ENCODE results near the gene ZDHHC5. TPM values are rescaled to one million over a fixed set of nuclear protein-coding genes. Genes with fewer than 3 reads are reported as not detected.

Gene ZDHHC5
- polyA plus RNA-seq, 1 donor (not counting 4 experiments of a cell fraction or from before 2014, with no cell fraction given) = 79.3 TPM

- Histone ChIP-seq H3K36me3 (ENCODE audit: control insufficient read depth in 2 of 2, extremely low read depth in 1 of 2, insufficient read depth in 2 of 2, low read length in 2 of 2) (peaks cover 7 to 14% of the 10 kb centered on the region in 2 experiments), H3K79me2 (ENCODE audit: control insufficient read depth, insufficient read depth, low read length) (peaks cover 51% of the 10 kb centered on the region), H3K27me3 (ENCODE audit: control insufficient read depth, extremely low read depth, insufficient read depth, low read length) (no peaks in the 10 kb centered on the region), H3K4me1 (ENCODE audit: control insufficient read depth, extremely low read depth, insufficient read depth, low read length) (peaks cover 19% of the 10 kb centered on the region), H3K9me3 (ENCODE audit: control insufficient read depth, low read depth, low read length) (no peaks in the 10 kb centered on the region), H4K20me1 (ENCODE audit: control insufficient read depth, extremely low read depth, insufficient read depth, low read length) (no peaks in the 10 kb centered on the region), H3K9me1 (ENCODE audit: control insufficient read depth, extremely low read depth, insufficient read depth, low read length) (no peaks in the 10 kb centered on the region), H3K9ac (ENCODE audit: control insufficient read depth, extremely low read depth, insufficient read depth, low read length) (peak overlapping the region; percentile 98), H3K4me2 (ENCODE audit: control insufficient read depth, extremely low read depth, insufficient read depth, low read depth, low read length) (peak overlapping the region; percentile 86), H3K4me3 (ENCODE audit: control insufficient read depth in 2 of 3, extremely low read depth in 1 of 3, insufficient read depth in 2 of 3, low read depth in 1 of 3, low read length in 3 of 3) (peak overlapping the region; percentile 96 to 98 (median 98)), H3K27ac (ENCODE audit: control insufficient read depth, insufficient read depth, low read length) (peak overlapping the region; percentile 99), H2AFZ (ENCODE audit: control insufficient read depth, low read length) (peak overlapping the region; percentile 84)
- dilution Hi-C loops (cut with MboI; ENCODE audit: extremely low pct_ligation_motif_present, low sequenced_read_pairs) = no loop called here
- FAIRE-seq (no peak), DNase-seq (ENCODE audit: low read depth, low spot score) (no peak)
- no peak for TF ChIP-seq EZH2 (IDR thresholded peaks at IDR 0.05; ENCODE audit: low read length)
- TF ChIP-seq, protein P1, sequence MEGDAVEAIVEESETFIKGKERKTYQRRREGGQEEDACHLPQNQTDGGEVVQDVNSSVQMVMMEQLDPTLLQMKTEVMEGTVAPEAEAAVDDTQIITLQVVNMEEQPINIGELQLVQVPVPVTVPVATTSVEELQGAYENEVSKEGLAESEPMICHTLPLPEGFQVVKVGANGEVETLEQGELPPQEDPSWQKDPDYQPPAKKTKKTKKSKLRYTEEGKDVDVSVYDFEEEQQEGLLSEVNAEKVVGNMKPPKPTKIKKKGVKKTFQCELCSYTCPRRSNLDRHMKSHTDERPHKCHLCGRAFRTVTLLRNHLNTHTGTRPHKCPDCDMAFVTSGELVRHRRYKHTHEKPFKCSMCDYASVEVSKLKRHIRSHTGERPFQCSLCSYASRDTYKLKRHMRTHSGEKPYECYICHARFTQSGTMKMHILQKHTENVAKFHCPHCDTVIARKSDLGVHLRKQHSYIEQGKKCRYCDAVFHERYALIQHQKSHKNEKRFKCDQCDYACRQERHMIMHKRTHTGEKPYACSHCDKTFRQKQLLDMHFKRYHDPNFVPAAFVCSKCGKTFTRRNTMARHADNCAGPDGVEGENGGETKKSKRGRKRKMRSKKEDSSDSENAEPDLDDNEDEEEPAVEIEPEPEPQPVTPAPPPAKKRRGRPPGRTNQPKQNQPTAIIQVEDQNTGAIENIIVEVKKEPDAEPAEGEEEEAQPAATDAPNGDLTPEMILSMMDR (optimal IDR thresholded peaks at IDR 0.05 in 1 of 3, IDR thresholded peaks at IDR 0.05 in 1 of 3, conservative IDR thresholded peaks at IDR 0.05 in 1 of 3; ENCODE audit: extremely low read depth in 1 of 3, insufficient read depth in 2 of 3, low read length in 3 of 3) = no peak
These were observed 494 bp downstream of the ZDHHC5 start for GRCh38 chr11:57668434-57668782.

- dilution Hi-C loops (cut with MboI; ENCODE audit: extremely low pct_ligation_motif_present, low sequenced_read_pairs) = no loop called here
These were observed 6.3 kb downstream of the ZDHHC5 start for GRCh38 chr11:57674251-57674650.

More at GRCh38 chr11:57674251-57674650, 6.3 kb downstream of the ZDHHC5 start:
- no peak overlapping the region for H3K4me2 ChIP-seq (ENCODE audit: control insufficient read depth, extremely low read depth, insufficient read depth, low read depth, low read length)
- H3K9ac ChIP-seq (ENCODE audit: control insufficient read depth, extremely low read depth, insufficient read depth, low read length) = no peak overlapping the region
- H3K9me1 ChIP-seq (ENCODE audit: control insufficient read depth, extremely low read depth, insufficient read depth, low read length) = no peaks in the 10 kb centered on the region
- no peak overlapping the region for H3K4me3 ChIP-seq (ENCODE audit: control insufficient read depth in 2 of 3, extremely low read depth in 1 of 3, insufficient read depth in 2 of 3, low read depth in 1 of 3, low read length in 3 of 3)
- H3K27me3 ChIP-seq (ENCODE audit: control insufficient read depth, extremely low read depth, insufficient read depth, low read length) = no peaks in the 10 kb centered on the region
- FAIRE-seq = no peak
- H3K27ac ChIP-seq (ENCODE audit: control insufficient read depth, insufficient read depth, low read length) = no peak overlapping the region
- peaks cover 88% of the 10 kb centered on the region for H3K79me2 ChIP-seq (ENCODE audit: control insufficient read depth, insufficient read depth, low read length)
- H2AFZ ChIP-seq (ENCODE audit: control insufficient read depth, low read length) = no peak overlapping the region
- peaks cover 16 to 27% of the 10 kb centered on the region in 2 experiments for H3K36me3 ChIP-seq (ENCODE audit: control insufficient read depth in 2 of 2, extremely low read depth in 1 of 2, insufficient read depth in 2 of 2, low read length in 2 of 2)
- H3K4me1 ChIP-seq (ENCODE audit: control insufficient read depth, extremely low read depth, insufficient read depth, low read length) = peaks cover 16% of the 10 kb centered on the region
- H3K9me3 ChIP-seq (ENCODE audit: control insufficient read depth, low read depth, low read length) = no peaks in the 10 kb centered on the region
- DNase-seq (ENCODE audit: low read depth, low spot score) = no peak
- no peaks in the 10 kb centered on the region for H4K20me1 ChIP-seq (ENCODE audit: control insufficient read depth, extremely low read depth, insufficient read depth, low read length)
- TF ChIP-seq, protein P1 (optimal IDR thresholded peaks at IDR 0.05 in 1 of 3, IDR thresholded peaks at IDR 0.05 in 1 of 3, conservative IDR thresholded peaks at IDR 0.05 in 1 of 3; ENCODE audit: extremely low read depth in 1 of 3, insufficient read depth in 2 of 3, low read length in 3 of 3) = no peak
- TF ChIP-seq EZH2 (IDR thresholded peaks at IDR 0.05; ENCODE audit: low read length) = no peak

Data from keratinocyte (primary cell).